Activated T-cell treated with anti-CD3 and anti-CD28 coated beads for 24 hours (primary cell): ENCODE results near the gene UNC93A.

Experiments used
- DNase-seq: peaks from one replicate; pipeline ENCODE4 v3.0.0-alpha.2; 2020; ENCODE audit warnings: low read depth

Gene UNC93A

DNA sequence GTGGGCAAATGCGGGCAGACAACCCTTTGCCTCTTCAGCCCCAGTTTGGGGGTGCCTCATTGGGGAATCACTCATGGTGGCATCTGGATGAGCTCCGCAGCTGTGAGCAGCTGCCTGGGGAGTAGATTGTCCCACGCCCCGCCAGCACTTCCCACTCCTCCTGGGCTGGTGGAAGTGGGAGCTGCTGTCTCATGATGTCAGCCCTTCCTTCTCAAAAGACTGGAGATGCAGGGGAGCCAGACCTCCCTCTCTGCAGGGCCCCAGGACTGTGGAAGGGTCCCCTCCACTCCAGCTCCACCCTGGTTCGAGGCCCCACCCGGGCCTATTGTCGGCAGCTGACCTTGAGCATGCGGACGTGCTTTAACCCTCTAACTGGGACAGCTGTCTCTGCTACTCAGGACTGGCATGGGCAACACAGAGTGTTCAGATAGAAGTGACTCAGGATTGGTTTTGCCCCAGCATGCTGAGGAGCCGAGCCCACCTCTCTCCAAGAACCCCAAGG, 2.0 kb downstream of the UNC93A start:
- no peak for DNase-seq

DNA sequence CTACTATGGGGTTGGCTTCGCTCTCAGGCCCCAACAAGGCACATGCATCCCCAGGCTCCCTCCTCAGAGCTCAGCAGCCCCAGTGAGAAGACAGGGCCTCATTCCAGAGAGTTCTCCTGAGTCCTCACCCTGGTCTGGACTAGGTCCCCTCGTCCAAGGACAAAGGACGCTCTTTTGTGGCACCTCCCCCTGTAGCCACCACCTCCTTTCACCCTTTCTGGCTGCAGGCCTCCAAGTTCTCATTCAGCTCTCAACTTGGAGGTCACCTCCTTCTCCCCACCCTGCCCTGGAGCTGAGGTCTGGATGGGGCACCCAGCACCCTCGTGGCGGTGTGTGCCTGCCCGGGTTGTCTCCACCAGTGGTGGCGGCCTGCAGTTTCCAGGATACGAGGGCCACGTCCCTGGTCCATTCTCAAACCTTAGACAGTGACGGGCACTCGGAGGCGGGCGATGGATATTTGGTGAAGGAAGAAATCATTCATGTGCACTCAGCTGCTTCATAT, 2.5 kb downstream of the UNC93A start:
- no peak for DNase-seq

DNA sequence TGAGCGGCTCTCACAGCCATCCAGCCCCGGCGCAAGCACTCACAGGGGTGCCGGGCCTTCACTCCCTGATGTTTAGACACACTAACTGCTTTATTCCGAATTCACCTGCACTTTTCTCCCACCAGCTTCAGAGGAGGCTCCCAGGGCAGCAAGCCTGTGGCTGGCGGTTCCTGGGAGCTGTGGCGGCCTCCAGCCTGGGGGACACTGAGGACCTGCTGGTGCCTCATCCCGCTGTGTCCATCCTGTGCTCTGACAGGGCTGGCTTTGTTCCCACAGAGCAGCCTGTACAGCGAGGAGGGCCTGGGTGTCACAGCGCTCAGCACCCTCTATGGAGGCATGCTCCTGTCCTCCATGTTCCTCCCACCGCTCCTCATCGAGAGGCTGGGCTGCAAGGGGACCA, 3.1 kb downstream of the UNC93A start:
- no peak for DNase-seq

DNA sequence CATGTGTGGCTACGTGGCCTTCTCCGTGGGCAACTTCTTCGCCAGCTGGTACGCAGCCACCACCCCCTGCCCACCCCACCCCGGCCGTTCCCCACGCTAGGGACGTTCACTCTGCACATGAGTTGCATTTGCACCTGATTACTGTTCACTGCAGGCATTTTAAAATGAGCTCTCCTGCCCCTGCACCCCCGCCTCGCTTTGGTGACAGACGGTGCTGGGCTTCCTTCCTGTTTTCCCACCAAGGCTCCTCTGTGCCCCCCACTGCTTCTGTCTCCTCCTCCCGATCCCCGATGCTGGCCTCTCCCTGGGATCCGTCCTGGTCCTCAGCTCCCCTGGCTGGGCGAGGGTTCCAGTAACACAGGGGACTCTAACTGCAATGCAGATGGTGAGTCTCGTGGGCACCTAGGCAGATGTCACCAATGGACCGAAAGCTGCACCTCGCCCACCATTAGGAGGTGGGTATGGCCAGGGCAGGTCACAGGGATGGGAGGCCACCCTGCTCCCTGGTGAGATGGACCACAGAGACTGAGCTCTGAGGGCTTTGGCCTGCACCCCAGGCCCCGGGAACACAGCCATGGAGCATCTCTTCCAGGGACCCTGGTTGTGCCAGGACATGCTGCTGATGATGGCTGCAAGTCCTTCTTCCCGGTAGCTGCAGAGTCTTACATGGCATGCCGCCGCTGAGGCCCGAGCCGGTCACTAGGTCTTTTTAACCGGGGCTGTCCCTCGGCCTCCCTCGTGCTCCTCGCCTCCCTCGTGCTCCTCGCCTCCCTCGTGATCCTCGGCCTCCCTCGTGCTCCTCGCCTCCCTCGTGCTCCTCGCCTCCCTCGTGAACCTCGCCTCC, 3.8 kb downstream of the UNC93A start:
- no peak for DNase-seq

DNA sequence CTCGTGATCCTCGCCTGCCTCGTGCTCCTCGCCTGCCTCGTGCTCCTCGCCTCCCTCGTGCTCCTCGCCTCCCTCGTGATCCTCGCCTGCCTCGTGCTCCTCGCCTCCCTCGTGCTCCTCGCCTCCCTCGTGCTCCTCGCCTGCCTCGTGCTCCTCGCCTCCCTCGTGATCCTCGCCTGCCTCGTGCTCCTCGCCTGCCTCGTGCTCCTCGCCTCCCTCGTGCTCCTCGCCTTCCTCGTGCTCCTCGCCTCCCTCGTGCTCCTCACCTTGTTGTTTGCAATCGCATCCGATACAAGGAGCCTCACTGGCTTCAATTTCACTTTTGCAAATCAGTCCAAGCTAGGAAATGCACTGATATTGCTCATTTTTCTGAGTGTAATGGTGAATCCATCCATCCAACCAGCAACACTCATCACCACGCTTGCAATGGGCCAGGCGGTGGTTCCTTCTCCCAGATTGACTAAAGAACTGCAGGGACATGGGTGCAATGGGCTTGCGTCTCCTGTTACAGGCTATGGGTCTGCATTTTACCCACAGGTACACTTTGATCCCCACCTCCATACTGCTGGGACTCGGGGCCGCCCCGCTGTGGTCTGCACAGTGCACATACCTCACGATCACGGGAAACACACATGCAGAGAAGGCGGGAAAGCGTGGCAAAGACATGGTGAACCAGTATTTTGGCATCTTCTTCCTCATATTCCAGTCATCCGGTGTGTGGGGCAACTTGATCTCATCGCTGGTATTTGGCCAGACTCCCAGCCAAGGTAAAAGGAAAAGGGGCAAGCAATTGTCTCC, 4.6 kb downstream of the UNC93A start:
- no peak for DNase-seq

DNA sequence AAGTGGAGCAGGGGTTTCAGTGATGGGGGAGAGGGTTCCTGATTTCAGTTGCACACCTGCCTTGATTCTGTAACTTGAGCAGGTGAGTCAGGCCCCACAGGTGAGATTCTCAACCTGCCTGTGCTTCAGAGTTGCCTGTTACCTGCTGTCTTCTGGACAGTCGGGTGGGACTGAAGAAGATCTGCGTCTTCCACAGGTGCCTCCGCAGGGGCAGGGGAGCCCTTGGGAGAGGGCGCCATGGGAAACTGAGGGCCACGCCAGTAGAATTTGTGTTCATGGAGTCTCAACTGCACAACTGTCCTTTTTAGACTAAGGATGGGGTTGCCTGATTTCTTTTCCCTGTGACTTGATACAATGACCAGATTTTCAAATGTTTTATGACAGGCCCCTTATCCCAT, 5.2 kb downstream of the UNC93A start:
- DNase-seq, result no peak

- DNase-seq, result no peak
Measured at GRCh38 chr6:167296902-167297301, 5.8 kb downstream of the UNC93A start.

DNA sequence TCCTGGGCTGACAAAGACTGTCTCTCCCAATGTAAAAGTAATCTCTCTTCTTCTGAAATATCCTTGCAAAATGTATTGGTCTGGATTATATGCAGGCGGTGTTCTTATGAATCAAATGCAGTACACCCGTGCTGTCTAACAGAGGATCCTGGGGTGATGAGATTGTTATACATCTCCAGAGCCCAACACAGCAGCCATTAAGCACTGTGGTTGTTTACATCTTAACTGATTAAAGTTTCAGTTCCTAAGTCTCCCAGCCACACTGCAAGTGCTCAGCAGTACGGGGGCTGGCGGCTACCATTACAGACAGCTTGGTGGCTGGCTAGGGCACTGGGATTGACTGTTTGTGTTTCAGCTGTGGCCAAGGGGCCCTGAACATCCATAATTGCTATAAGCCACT, 7.0 kb downstream of the UNC93A start:
- no peak for DNase-seq

DNA sequence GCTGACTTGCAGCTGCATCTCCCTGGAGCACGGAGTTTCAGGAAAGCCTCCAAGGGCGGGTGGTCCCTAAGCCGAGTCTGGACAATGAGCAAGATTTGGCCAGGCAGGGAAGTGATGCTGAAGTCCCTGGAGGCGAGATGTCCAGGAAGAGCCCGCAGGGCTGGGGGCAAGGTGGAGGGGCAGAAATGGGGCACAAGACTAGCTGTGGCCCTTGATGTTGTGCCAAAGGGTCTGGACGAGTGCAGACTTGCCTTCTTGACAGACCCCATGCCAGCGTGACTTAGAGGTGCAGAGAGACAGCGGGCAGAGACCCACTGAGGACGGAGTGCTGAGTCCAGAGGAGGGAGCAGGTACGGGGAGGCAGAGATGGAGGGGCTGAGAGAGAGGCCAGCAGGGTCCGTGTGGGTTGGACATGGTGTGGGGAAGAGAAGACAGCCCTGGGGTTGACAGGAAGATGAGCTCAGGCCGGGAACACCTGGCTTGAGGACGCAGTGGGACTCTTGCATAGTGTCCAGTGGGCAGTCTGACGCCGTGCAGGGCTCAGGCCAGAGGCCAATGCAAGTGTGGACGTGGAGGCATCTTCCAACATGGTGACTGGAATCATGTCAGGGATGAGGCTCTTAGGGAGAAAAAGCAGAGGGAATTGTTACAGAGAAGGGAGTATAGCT, 8.7 kb downstream of the UNC93A start:
- DNase-seq, result no peak

GRCh38 chr6:167300902-167301777, 10.0 kb downstream of the UNC93A start:
- no peak for DNase-seq

- no peak for DNase-seq
Measured at GRCh38 chr6:167302074-167302473, 11.0 kb downstream of the UNC93A start.

DNA sequence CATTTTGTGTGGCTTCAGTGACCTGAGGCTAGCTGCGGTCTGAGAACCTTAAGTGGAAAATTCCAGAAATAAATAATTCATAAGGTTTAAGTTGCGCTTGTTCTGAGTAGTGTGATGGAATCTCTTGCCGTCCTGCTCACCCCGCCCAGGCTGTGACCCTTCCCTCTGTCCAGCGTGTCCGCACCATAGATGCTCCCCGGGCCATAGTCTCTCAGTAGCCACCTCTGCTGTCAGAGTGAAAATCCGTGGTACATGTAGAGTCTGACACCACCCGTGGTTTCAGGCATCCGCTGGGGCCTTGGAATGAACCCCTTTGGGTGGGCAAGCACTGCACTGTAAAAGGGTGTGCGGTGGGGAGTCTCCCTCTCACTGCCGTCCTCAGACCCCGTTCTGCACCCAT, 11.7 kb downstream of the UNC93A start:
- DNase-seq, result no peak

DNA sequence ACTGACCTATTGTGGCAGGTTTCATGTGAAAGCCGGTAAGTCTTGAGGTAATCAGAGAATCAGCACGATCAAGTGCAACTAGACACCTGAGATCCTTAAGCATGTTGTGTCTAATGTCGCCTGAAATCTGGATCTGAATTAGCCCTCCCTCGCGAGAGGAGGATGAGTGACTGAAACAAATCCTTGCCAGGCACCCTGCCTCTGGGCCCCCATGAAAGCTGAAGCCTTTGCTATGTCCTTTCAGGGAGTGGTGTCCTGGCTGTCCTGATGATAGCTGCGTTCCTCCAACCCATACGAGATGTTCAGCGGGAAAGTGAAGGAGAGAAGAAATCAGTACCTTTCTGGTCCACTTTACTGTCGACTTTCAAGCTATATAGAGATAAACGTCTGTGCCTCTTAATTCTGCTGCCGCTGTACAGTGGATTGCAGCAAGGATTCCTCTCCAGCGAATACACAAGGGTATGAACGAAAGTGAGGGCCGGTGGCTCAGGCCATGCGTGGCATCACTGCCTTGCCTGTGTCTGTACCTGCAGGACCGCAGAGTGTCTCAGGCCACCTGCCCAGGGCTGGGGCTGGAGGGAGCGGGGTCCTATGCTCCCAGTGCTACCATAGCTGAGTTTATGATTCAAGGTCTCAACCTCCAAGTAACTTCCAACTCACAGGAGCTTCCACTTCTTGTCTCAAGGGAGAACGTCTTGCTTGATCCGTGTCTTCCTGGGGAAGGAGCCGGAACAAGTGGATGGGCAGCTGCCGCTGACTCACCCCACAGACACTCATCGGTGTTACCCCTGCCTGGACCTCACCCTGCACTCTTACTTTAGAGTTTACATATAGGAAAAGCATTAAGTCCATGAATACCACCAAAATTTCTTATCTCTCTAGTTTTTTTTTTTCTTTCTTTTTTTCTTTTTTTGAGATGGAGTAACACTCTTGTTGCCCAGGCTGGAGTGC, 12.8 kb downstream of the UNC93A start:
- DNase-seq, result no peak

DNA sequence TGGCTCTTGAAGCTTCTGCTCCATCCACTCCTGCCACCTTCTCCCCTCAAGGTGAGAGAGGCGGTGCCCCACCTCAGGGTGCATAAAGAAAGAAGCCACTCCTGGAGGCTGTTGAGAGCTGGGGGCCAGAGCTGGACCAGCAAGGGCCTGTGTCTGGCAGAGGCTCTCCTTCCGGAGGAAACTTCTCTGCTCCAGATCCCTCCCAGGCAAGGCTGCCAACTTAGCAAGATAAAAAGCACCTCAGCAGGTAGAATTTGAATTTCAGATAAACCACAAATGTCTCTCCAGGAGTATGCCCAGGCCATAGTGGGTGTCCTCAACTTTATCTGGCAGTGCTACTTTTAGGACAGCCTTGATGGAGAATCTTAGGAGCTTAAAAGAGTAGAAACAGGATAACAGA, 13.8 kb downstream of the UNC93A start:
- no peak for DNase-seq

DNA sequence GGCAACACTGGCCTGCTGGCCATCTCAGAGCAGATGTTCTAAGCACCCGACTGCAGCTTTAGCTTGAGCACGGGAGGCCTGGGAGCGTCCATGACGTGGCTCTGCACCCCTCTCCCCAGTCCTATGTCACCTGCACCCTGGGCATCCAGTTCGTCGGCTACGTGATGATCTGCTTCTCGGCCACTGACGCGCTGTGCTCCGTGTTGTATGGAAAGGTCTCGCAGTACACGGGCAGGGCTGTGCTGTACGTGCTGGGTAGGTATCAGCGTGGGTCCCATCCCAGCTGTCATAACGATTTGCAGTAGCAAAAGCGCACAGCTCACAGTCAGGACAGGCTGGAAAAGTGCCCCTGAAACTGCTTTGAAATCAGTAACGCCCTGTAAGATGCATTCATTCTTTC, 14.7 kb downstream of the UNC93A start:
- DNase-seq, result no peak

GRCh38 chr6:167306401-167306998, 15.4 kb downstream of the UNC93A start:
- no peak for DNase-seq

DNA sequence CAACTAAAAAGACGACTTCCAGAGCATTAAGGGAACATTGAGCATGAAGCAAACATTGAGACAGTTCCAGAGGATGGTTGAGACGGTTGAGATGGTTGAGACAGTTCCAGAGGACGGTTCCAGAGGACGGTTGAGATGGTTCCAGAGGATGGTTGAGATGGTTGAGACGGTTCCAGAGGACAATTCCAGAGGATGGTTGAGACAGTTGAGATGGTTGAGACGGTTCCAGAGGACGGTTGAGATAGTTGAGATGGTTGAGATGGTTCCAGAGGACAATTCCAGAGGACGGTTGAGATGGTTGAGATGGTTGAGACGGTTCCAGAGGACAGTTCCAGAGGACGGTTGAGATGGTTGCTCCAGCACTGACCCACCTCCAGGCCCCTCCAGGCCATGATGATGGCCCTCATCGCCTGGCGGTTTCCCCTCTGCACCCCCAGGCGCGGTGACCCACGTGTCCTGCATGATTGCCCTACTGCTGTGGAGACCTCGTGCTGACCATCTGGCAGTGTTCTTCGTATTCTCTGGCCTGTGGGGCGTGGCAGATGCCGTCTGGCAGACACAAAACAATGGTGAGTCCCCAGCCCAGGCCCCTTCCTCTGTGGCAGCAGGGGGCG, 16.3 kb downstream of the UNC93A start:
- DNase-seq, result no peak

DNA sequence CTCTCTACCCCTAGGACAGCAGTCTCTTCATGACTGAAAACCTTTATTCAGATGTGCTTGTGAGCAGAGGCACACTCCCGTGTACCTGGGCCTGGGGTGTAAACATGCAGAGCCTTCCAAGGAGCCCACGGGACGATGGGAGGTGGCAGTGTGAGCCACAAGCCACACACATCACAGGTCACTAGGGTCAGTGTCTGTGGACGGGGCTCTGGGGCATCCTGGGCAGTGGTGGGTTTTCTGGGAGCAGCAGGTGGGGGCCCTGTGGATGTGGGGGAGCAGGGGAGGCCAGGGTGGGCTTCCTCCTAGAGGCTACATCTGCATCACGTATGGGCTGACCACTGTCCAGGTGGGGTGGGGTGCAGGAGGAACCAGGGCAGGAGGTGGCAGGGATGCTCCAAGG, 17.1 kb downstream of the UNC93A start:
- no peak for DNase-seq
